K562 (cell line): ENCODE results near the gene DNAJC15. TPM values are rescaled to one million over a fixed set of nuclear protein-coding genes. Genes with fewer than 3 reads are reported as not detected.
"Not testable (repeated sequence)": the region's sequence is repeated elsewhere in the genome, so short reads cannot be mapped to it uniquely, and the experiment has no call there.

Experiments used
- ATAC-seq: fragments of 200-7000 bp; cut with Tn5 transposase; 3 replicates; pipeline ENCODE4 v1.9.1; 2020; ENCODE audit warnings: moderate library complexity
- BruUV-seq: library from RNA; stranded (reverse); fragments of 400-500 nt; replicated peaks from 2 replicates; lab custom pipeline; 2021; lab: Mats Ljungman, UMichigan
- CTCF ChIA-PET: fragments of 300-600 bp; formaldehyde crosslinking; extraction: SDS; loops from one replicate; lab custom pipeline; 2021; ENCODE audit warnings: low intra/inter-chr PET ratio; lab: Yijun Ruan, JAX
- POLR2A ChIA-PET: fragments of 300-600, 350-650 bp; sonication (Branson Sonifier 250); formaldehyde crosslinking; extraction: SDS; loops from one replicate; lab custom pipeline; 2021; ENCODE audit warnings: antibody characterized with exemption, inconsistent platforms; lab: Yijun Ruan, JAX
- DNase-seq, 4 experiments: peaks; one replicate each; pipeline versions ENCODE4 v3.0.0 to v3.0.0-alpha.2; 2011 to 2018; ENCODE audit warnings: low spot score in 3 of 4, mixed read lengths in 3 of 4; ENCODE audit errors: extremely low read depth in 1 of 4
- FAIRE-seq: peaks from 2 replicates; lab custom pipeline; 2011; peaks lifted over from hg19 to GRCh38; lab: Jason Lieb, UNC
- H2AFZ ChIP-seq: 2 replicates; pipeline ENCODE4 v1.6.0; 2011; ENCODE audit warnings: low read depth, low read length, control low read depth, inconsistent platforms
- H3K27ac ChIP-seq: fragments of 200-600 bp; 3 replicates; pipeline ENCODE4 v1.8.0; 2011; ENCODE audit warnings: low read depth, mild to moderate bottlenecking, control low read depth, inconsistent platforms, low read length, moderate library complexity, mixed read lengths; ENCODE audit errors: extremely low read depth
- H3K27me3 ChIP-seq, 2 experiments: fragments of 300-600 bp in 1 of 2; 2 replicates in 1 of 2; 3 replicates in 1 of 2; pipeline versions ENCODE4 v1.6.0 to v1.8.0; 2011; ENCODE audit warnings: inconsistent platforms in 2 of 2, low read length in 2 of 2, mild to moderate bottlenecking in 1 of 2, mixed read lengths in 1 of 2, moderate library complexity in 1 of 2; ENCODE audit not compliant: control insufficient read depth in 2 of 2, insufficient read depth in 2 of 2
- H3K36me3 ChIP-seq: fragments of 300-600 bp; 3 replicates; pipeline ENCODE4 v1.8.0; 2011; ENCODE audit warnings: mild to moderate bottlenecking, low read length, inconsistent platforms; ENCODE audit not compliant: control insufficient read depth, insufficient read depth
- H3K4me1 ChIP-seq, 2 experiments: fragments of 200-600 bp in 1 of 2; replicated peaks in 1 of 2; 2 replicates in 1 of 2; 3 replicates in 1 of 2; pipeline versions ENCODE4 v1.5.1 to v1.8.0; 2011; ENCODE audit warnings: inconsistent platforms in 2 of 2, low read length in 2 of 2, mild to moderate bottlenecking in 1 of 2, mixed read lengths in 1 of 2, moderate library complexity in 1 of 2; ENCODE audit not compliant: control insufficient read depth in 2 of 2, insufficient read depth in 2 of 2
- H3K4me2 ChIP-seq: 2 replicates; pipeline ENCODE4 v1.6.1; 2011; ENCODE audit warnings: low read length, control low read depth, inconsistent platforms, mixed read lengths; ENCODE audit not compliant: insufficient read depth
- H3K4me3 ChIP-seq: fragments of 200-600 bp; sonication (generic), shearing (Covaris generic); 2 replicates; pipeline ENCODE4 v1.5.1; 2016; ENCODE audit warnings: control low read depth, inconsistent platforms
- H3K79me2 ChIP-seq: fragments of 200-600 bp; 3 replicates; pipeline ENCODE4 v1.8.0; 2011; ENCODE audit warnings: low read length, inconsistent platforms; ENCODE audit not compliant: control insufficient read depth, insufficient read depth
- H3K9ac ChIP-seq, 2 experiments: 2 replicates each; pipeline versions ENCODE4 v1.6.0 to v1.6.1; 2011; ENCODE audit warnings: low read depth in 2 of 2, low read length in 2 of 2, control low read depth in 1 of 2, inconsistent platforms in 1 of 2, mild to moderate bottlenecking in 1 of 2, mixed read lengths in 1 of 2; ENCODE audit not compliant: insufficient read depth in 1 of 2
- H3K9me1 ChIP-seq: one replicate; pipeline ENCODE4 v1.6.0; 2011; ENCODE audit warnings: inconsistent platforms, mild to moderate bottlenecking, low read length, moderate library complexity; ENCODE audit not compliant: control insufficient read depth, insufficient read depth
- H3K9me3 ChIP-seq: replicated peaks from 2 replicates; pipeline ENCODE4 v1.5.1; 2011; ENCODE audit warnings: low read depth, low read length, inconsistent platforms; ENCODE audit not compliant: control insufficient read depth, insufficient read depth
- H4K20me1 ChIP-seq: replicated peaks from 2 replicates; pipeline ENCODE4 v1.6.1; 2011; ENCODE audit warnings: low read length, inconsistent platforms, mixed read lengths; ENCODE audit not compliant: control insufficient read depth, insufficient read depth
- CHD1 ChIP-seq: fragments of 200-600 bp; sonication (generic); IDR thresholded peaks from one replicate; pipeline ENCODE4 v1.6.1; 2012; ENCODE audit warnings: mild to moderate bottlenecking, moderate library complexity, low read length, inconsistent platforms
- PML ChIP-seq: IDR thresholded peaks from 2 replicates; pipeline ENCODE4 v1.6.1; 2012; ENCODE audit warnings: low read length, inconsistent platforms
- POLR3A ChIP-seq: IDR thresholded peaks from 2 replicates; pipeline ENCODE4 v1.6.1; 2011; ENCODE audit warnings: borderline replicate concordance, mild to moderate bottlenecking, moderate library complexity; ENCODE audit not compliant: insufficient read length, insufficient read depth; ENCODE audit errors: extremely low read depth
- TCF3 ChIP-seq: sonication (generic); formaldehyde crosslinking; IDR thresholded peaks from 2 replicates; pipeline ENCODE4 v1.4.0; 2020; ENCODE audit warnings: mild to moderate bottlenecking, missing genetic modification reagents
- TGIF2 ChIP-seq: sonication (generic); formaldehyde crosslinking; IDR thresholded peaks from 2 replicates; pipeline ENCODE4 v1.8.1; 2022; ENCODE audit warnings: mild to moderate bottlenecking, missing genetic modification reagents, moderate library complexity
- THRAP3 ChIP-seq: fragments of 450-650 bp; IDR thresholded peaks from 2 replicates; pipeline ENCODE4 v1.6.1; 2016; ENCODE audit warnings: mild to moderate bottlenecking, inconsistent platforms, borderline replicate concordance
- WGBS: fragments of 100-300 bp; shearing (Covaris generic); methylation state at CpG from one replicate; pipeline ENCODE4 v1.1.6; 2016; ENCODE audit warnings: low coverage, mixed read lengths; ENCODE audit not compliant: insufficient coverage; ENCODE audit errors: missing lambda C conversion rate; 5-methylcytosine and 5-hydroxymethylcytosine counted together
- in situ Hi-C: fragments of 300-500 bp; cut with MboI; formaldehyde crosslinking; loops from 4 replicates; pipeline ENCODE4 v1.15.0; 2018; ENCODE audit warnings: inconsistent platforms, mixed read lengths
- intact Hi-C: fragments of 100-400 bp; cut with micrococcal nuclease; formaldehyde crosslinking; loops from 2 replicates; pipeline ENCODE4 v1.14.2; 2022
- polyA plus RNA-seq, 8 experiments: library from polyadenylated mRNA; depleted of rRNA in 4 of 8; stranded (reverse) in 5 of 8; unstranded in 3 of 8; fragments of >200 nt; fragmentation: Nextera tagmentation in 2 of 8; fragmentation: Illumina TruSeq in 1 of 8; extraction: Ambion mirVana in 2 of 8; extraction: Trizol in 1 of 8; gene quantifications; 2 replicates each; pipeline versions ENCODE4 v1.2.1 to v1.2.3, GENCODE V29; 2011 to 2014; ENCODE audit warnings: inconsistent platforms in 1 of 8, missing spikeins in 1 of 8
- total RNA-seq, 7 experiments: library from RNA; depleted of rRNA in 6 of 7; stranded (reverse); fragments of >200 nt in 6 of 7; fragmentation: Illumina TruSeq in 2 of 7; extraction: Trizol in 2 of 7; gene quantifications; 2 replicates each; pipeline versions ENCODE4 v1.2.1 to v1.2.3, GENCODE V29; 2011 to 2021; ENCODE audit warnings: low replicate concordance in 1 of 7
- TF ChIP-seq, protein P1 (sequence below): fragments of 200-800 bp; sonication (Bioruptor generic); IDR thresholded peaks from 2 replicates; pipeline ENCODE4 v1.6.1; 2017; ENCODE audit warnings: missing genetic modification characterization, missing compliant biosample characterization
- TF ChIP-seq, protein P2 (sequence below): fragments of 450-650 bp; IDR thresholded peaks from 2 replicates; pipeline ENCODE4 v1.6.1; 2017; ENCODE audit warnings: mild to moderate bottlenecking, moderate library complexity

Gene DNAJC15
- total and polyA plus RNA-seq, 9 of the 15 experiments (the other 6 are each of a cell fraction or from before 2014, with no cell fraction given): 0.47 to 3.8 (median 1.0) TPM

DNA sequence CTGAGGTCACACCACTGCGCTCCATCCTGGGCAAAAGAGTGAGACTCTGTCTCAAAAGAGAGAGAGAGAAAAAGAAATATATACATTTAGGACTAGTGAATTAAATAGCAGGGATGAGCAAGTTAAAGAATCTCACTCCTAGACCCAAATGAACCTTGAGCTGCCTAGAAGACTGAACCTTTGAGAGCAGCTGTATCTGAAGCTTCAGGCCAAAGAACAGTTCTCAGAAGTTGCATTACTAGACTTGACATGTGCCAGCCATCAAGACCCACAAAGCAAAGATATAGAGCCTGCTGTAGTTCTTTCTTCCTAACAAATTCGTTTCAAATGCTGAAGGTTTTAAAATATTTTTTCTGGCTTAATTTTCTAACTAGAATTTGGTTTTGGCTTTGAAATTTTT, 16.6 kb downstream of the DNAJC15 start (continued):
- TF ChIP-seq TGIF2 (CRISPR knock-in tag): no peak

DNA sequence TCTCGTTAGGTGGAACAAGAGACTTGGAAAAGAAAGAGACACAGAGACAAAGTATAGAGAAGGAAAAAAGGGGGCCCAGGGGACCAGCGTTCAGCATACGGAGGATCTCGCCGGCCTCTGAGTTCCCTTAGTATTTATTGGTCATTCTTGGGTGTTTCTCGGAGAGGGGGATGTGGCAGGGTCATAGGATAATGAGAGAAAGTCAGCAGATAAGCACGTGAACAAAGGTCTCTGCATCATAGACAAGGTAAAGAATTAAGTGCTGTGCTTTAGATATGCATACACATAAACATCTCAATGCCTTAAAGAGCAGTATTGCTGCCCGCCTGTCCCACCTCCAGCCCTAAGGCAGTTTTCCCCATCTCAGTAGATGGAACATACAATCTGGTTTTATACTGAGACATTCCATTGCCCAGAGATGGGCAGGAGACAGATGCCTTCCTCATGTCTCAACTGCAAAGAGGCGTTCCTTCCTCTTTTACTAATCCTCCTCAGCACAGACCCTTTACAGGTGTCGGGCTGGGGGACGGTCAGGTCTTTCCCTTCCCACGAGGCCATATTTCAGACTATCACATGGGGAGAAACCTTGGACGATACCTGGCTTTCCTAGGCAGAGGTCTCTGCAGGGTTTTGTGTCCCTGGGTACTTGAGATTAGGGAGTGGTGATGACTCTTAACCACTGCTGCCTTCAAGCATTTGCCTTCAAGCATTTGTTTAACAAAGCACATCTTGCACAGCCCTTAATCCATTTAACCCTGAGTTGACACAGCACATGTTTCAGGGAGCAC, 17.4 kb downstream of the DNAJC15 start:
- in situ Hi-C loops, ATAC-seq, POLR2A ChIA-PET: not testable (repeated sequence)

DNA sequence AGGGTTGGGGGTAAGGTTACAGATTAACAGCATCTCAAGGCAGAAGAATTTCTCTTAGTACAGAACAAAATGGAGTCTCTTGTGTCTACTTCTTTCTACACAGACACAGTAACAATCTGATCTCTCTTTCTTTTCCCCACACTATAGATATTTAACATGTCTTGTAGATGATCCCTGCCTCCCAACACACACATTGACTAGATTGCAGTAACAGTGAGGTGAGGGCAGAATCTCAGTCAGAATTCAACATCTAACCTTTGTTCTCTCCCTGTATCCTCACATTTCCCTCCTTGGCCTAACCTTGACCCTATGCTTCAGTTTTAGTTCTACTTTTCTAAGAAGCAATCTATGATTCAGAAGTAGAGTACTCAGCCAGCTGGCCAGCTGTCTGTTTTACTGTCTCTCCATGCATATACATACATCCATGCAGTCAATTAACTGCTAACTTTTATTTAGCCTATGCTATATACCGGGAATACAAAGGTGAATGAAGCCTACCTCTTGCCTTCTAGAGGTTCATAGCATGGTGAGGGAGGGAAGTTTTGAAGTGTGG, 18.1 kb downstream of the DNAJC15 start:
- Histone ChIP-seq H3K27ac (no peak overlapping the region), H3K4me2 (no peak overlapping the region), H2AFZ (no peak overlapping the region), H3K4me3 (no peak overlapping the region), H3K9ac (no peak overlapping the region), H3K79me2 (no peaks in the 10 kb centered on the region), H3K9me1 (no peaks in the 10 kb centered on the region), H3K4me1 (peaks cover 0 to 5% of the 10 kb centered on the region in 2 experiments; a peak in 1 of 5 replicates), H3K9me3 (no peaks in the 10 kb centered on the region), H3K27me3 (no peaks in the 10 kb centered on the region; a peak in 1 of 5 replicates), H4K20me1 (no peaks in the 10 kb centered on the region), H3K36me3 (no peaks in the 10 kb centered on the region)
- BruUV-seq: no TSS peak
- FAIRE-seq (no peak), ATAC-seq (no peak), DNase-seq (no peak)
- POLR2A ChIA-PET: no interaction called here
- CTCF ChIA-PET: no interaction called here
- intact Hi-C loops (no loop called here), in situ Hi-C loops (no loop called here)
- WGBS: no CpG with 5 or more reads among the region's 1 CpG
- no peak for TF ChIP-seq CHD1
- TF ChIP-seq, protein P1, sequence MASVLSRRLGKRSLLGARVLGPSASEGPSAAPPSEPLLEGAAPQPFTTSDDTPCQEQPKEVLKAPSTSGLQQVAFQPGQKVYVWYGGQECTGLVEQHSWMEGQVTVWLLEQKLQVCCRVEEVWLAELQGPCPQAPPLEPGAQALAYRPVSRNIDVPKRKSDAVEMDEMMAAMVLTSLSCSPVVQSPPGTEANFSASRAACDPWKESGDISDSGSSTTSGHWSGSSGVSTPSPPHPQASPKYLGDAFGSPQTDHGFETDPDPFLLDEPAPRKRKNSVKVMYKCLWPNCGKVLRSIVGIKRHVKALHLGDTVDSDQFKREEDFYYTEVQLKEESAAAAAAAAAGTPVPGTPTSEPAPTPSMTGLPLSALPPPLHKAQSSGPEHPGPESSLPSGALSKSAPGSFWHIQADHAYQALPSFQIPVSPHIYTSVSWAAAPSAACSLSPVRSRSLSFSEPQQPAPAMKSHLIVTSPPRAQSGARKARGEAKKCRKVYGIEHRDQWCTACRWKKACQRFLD (CRISPR knock-in tag): no peak
- TF ChIP-seq TCF3 (CRISPR knock-in tag): no peak
- no peak for TF ChIP-seq THRAP3
- no peak for TF ChIP-seq POLR3A
- TF ChIP-seq PML: no peak
- TF ChIP-seq, protein P2, sequence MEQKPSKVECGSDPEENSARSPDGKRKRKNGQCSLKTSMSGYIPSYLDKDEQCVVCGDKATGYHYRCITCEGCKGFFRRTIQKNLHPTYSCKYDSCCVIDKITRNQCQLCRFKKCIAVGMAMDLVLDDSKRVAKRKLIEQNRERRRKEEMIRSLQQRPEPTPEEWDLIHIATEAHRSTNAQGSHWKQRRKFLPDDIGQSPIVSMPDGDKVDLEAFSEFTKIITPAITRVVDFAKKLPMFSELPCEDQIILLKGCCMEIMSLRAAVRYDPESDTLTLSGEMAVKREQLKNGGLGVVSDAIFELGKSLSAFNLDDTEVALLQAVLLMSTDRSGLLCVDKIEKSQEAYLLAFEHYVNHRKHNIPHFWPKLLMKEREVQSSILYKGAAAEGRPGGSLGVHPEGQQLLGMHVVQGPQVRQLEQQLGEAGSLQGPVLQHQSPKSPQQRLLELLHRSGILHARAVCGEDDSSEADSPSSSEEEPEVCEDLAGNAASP: no peak

More for the DNA sequence above, 17.4 kb downstream of the DNAJC15 start:
- H3K9me1 ChIP-seq, H3K79me2 ChIP-seq, BruUV-seq, H3K4me1 ChIP-seq, FAIRE-seq, H3K9me3 ChIP-seq, H3K9ac ChIP-seq, H3K4me3 ChIP-seq, H3K27ac ChIP-seq, CTCF ChIA-PET, H3K27me3 ChIP-seq, H3K4me2 ChIP-seq, H2AFZ ChIP-seq, DNase-seq, H4K20me1 ChIP-seq, intact Hi-C loops, H3K36me3 ChIP-seq: not testable (repeated sequence)
- WGBS: 2% methylated on average over 10 of the region's 13 CpGs
